ENCODE results near the gene CD248.

DNA sequence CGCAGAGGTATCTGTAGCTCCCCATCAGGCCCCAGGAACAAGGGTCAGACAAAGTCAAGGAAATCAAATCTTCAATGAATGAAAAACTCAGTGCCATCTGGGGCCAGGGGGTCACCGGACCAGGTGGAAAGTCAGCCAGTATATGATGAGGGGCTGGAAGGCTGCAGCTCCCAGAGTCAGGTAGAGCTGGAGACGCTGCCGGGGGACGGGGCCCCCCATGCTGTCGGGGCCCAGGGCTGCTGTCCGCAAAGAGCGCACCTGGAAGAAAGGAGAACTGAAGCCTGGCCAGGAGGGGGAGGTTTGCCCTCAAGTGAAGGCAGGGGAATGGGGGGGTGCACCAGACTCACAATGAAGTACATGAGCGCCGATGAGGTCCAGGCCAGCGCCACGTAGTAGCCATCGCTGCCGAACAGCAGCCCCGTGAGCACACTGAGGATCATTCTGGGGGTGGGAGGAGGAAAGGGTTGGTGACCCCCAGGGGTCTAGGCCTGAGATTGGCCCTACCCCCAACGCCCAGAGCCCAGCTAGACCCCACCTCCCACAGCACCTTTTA is 32.2 kb downstream of the CD248 start:
- TF ChIP-seq CREM (CRISPR knock-in tag; IDR thresholded peaks at IDR 0.05) (no peak), ELF4 (CRISPR knock-in tag; IDR thresholded peaks at IDR 0.05; ENCODE audit: low read depth) (no peak), GRHL2 (CRISPR knock-in tag; IDR thresholded peaks at IDR 0.05; ENCODE audit: insufficient replicate concordance, severe bottlenecking) (no peak), ZNF232 (CRISPR knock-in tag; IDR thresholded peaks at IDR 0.05) (no peak), ZNF263 (CRISPR knock-in tag; IDR thresholded peaks at IDR 0.05; ENCODE audit: low read depth) (no peak), NR1H2 (CRISPR knock-in tag; IDR thresholded peaks at IDR 0.05) (no peak)
- TF ChIP-seq, protein P1, sequence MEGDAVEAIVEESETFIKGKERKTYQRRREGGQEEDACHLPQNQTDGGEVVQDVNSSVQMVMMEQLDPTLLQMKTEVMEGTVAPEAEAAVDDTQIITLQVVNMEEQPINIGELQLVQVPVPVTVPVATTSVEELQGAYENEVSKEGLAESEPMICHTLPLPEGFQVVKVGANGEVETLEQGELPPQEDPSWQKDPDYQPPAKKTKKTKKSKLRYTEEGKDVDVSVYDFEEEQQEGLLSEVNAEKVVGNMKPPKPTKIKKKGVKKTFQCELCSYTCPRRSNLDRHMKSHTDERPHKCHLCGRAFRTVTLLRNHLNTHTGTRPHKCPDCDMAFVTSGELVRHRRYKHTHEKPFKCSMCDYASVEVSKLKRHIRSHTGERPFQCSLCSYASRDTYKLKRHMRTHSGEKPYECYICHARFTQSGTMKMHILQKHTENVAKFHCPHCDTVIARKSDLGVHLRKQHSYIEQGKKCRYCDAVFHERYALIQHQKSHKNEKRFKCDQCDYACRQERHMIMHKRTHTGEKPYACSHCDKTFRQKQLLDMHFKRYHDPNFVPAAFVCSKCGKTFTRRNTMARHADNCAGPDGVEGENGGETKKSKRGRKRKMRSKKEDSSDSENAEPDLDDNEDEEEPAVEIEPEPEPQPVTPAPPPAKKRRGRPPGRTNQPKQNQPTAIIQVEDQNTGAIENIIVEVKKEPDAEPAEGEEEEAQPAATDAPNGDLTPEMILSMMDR (IDR thresholded peaks at IDR 0.05), result no peak
- TF ChIP-seq, protein P2, sequence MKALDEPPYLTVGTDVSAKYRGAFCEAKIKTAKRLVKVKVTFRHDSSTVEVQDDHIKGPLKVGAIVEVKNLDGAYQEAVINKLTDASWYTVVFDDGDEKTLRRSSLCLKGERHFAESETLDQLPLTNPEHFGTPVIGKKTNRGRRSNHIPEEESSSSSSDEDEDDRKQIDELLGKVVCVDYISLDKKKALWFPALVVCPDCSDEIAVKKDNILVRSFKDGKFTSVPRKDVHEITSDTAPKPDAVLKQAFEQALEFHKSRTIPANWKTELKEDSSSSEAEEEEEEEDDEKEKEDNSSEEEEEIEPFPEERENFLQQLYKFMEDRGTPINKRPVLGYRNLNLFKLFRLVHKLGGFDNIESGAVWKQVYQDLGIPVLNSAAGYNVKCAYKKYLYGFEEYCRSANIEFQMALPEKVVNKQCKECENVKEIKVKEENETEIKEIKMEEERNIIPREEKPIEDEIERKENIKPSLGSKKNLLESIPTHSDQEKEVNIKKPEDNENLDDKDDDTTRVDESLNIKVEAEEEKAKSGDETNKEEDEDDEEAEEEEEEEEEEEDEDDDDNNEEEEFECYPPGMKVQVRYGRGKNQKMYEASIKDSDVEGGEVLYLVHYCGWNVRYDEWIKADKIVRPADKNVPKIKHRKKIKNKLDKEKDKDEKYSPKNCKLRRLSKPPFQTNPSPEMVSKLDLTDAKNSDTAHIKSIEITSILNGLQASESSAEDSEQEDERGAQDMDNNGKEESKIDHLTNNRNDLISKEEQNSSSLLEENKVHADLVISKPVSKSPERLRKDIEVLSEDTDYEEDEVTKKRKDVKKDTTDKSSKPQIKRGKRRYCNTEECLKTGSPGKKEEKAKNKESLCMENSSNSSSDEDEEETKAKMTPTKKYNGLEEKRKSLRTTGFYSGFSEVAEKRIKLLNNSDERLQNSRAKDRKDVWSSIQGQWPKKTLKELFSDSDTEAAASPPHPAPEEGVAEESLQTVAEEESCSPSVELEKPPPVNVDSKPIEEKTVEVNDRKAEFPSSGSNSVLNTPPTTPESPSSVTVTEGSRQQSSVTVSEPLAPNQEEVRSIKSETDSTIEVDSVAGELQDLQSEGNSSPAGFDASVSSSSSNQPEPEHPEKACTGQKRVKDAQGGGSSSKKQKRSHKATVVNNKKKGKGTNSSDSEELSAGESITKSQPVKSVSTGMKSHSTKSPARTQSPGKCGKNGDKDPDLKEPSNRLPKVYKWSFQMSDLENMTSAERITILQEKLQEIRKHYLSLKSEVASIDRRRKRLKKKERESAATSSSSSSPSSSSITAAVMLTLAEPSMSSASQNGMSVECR (CRISPR knock-in tag; IDR thresholded peaks at IDR 0.05; ENCODE audit: borderline replicate concordance), result no peak
- TF ChIP-seq, protein P3, sequence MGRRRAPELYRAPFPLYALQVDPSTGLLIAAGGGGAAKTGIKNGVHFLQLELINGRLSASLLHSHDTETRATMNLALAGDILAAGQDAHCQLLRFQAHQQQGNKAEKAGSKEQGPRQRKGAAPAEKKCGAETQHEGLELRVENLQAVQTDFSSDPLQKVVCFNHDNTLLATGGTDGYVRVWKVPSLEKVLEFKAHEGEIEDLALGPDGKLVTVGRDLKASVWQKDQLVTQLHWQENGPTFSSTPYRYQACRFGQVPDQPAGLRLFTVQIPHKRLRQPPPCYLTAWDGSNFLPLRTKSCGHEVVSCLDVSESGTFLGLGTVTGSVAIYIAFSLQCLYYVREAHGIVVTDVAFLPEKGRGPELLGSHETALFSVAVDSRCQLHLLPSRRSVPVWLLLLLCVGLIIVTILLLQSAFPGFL (CRISPR knock-in tag; IDR thresholded peaks at IDR 0.05; ENCODE audit: borderline replicate concordance), result no peak
- TF ChIP-seq, protein P4, sequence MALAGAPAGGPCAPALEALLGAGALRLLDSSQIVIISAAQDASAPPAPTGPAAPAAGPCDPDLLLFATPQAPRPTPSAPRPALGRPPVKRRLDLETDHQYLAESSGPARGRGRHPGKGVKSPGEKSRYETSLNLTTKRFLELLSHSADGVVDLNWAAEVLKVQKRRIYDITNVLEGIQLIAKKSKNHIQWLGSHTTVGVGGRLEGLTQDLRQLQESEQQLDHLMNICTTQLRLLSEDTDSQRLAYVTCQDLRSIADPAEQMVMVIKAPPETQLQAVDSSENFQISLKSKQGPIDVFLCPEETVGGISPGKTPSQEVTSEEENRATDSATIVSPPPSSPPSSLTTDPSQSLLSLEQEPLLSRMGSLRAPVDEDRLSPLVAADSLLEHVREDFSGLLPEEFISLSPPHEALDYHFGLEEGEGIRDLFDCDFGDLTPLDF (CRISPR knock-in tag; IDR thresholded peaks at IDR 0.05), result no peak
- TF ChIP-seq, protein P5, sequence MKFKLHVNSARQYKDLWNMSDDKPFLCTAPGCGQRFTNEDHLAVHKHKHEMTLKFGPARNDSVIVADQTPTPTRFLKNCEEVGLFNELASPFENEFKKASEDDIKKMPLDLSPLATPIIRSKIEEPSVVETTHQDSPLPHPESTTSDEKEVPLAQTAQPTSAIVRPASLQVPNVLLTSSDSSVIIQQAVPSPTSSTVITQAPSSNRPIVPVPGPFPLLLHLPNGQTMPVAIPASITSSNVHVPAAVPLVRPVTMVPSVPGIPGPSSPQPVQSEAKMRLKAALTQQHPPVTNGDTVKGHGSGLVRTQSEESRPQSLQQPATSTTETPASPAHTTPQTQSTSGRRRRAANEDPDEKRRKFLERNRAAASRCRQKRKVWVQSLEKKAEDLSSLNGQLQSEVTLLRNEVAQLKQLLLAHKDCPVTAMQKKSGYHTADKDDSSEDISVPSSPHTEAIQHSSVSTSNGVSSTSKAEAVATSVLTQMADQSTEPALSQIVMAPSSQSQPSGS (CRISPR knock-in tag; IDR thresholded peaks at IDR 0.05; ENCODE audit: borderline replicate concordance, low read depth), result no peak
